NCI-H526 (cell line): ENCODE results near the gene FAM177A1.

Experiments
- DNase-seq, 2 experiments: peaks; one replicate each; lab custom pipeline; 2025; lab: John Stamatoyannopoulos, UW

The FAM177A1 gene

DNA sequence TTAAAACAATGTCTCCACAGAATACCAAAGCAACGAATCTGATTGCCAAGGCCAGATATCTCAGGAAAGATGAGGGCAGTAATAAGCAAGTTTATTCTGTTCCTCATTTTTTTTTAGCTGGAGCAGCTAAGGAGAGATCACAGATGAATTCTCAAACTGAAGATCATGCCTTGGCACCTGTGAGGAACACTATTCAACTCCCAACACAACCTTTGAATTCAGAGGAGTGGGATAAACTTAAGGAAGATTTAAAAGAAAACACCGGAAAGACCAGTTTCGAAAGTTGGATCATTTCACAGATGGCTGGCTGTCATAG lies 77.3 kb downstream of the FAM177A1 start:
- DNase-seq = no peak

GRCh38 chr14:35124127-35124526 lies 78.1 kb downstream of the FAM177A1 start:
- DNase-seq = no peak
